Measurements from ENCODE around the gene SIRT4. TPM values are rescaled to one million over a fixed set of nuclear protein-coding genes. Genes with fewer than 3 reads are reported as not detected.
A peak's percentile ranks its signal among the peaks of the same experiment; 100 is the strongest.
"Not testable (repeated sequence)": the region's sequence is repeated elsewhere in the genome, so short reads cannot be mapped to it uniquely, and the experiment has no call there.

SIRT4 gene
- total RNA-seq, 1 experiment from 2014 or later = 2.8 TPM

DNA sequence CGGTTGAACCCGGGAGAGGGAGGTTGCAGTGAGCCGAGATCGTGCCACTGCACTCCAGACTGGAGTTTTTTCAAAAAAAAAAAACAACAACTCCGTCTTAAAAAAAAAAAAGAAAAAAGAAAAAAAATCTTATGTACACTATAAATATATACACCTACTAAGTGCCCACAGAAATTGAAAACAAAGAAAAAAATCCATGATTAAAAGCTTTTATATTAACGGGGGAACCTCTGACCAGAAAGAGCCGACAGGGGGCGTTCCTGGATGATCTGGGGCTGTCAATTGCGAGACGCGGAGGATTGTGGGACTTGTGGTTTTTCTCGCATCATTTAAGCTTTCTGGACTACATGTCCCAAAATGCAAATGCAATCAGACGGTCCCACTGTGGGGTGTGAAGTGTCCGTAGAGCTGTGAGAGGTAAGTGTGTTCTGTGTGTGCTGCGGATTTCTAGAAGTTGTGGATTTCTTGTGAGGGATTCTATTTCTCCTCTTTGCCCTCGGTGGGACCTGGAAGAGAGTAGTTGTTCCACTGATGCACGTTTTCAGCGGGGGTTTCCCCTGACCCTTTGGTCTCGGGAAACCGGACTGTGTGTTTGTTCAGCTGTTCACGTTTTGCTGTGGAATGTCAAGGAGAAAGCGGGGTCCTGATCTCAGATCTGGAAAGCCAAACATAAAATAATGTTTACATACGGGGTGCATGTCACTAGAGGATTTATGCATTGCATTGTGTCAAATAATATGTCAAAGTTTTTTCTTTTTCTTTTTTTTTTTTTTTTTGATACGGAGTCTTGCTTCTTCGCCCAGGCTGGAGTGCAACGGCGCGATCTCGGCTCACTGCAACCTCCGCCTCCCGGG is at the start of gene SIRT4 (continued):
- TF ChIP-seq, protein P1, sequence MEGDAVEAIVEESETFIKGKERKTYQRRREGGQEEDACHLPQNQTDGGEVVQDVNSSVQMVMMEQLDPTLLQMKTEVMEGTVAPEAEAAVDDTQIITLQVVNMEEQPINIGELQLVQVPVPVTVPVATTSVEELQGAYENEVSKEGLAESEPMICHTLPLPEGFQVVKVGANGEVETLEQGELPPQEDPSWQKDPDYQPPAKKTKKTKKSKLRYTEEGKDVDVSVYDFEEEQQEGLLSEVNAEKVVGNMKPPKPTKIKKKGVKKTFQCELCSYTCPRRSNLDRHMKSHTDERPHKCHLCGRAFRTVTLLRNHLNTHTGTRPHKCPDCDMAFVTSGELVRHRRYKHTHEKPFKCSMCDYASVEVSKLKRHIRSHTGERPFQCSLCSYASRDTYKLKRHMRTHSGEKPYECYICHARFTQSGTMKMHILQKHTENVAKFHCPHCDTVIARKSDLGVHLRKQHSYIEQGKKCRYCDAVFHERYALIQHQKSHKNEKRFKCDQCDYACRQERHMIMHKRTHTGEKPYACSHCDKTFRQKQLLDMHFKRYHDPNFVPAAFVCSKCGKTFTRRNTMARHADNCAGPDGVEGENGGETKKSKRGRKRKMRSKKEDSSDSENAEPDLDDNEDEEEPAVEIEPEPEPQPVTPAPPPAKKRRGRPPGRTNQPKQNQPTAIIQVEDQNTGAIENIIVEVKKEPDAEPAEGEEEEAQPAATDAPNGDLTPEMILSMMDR (IDR thresholded peaks at IDR 0.05 in 2 of 3, conservative IDR thresholded peaks at IDR 0.05 in 1 of 3; ENCODE audit: borderline replicate concordance in 1 of 3, insufficient read depth in 1 of 3, low read depth in 2 of 3, low read length in 2 of 3) = peak; percentile 69 to 75 (median 74); a peak in 5 of 6 replicates
- TF ChIP-seq YY1 (IDR thresholded peaks at IDR 0.05; ENCODE audit: extremely low read depth, insufficient replicate concordance, low read depth, low read length) (no peak), SIN3A (IDR thresholded peaks at IDR 0.05; ENCODE audit: low read depth) (peak; percentile 69), ZNF274 (IDR thresholded peaks at IDR 0.05; ENCODE audit: low read depth, low read length) (no peak), ZFX (IDR thresholded peaks at IDR 0.05) (no peak)
- TF ChIP-seq, protein P2, sequence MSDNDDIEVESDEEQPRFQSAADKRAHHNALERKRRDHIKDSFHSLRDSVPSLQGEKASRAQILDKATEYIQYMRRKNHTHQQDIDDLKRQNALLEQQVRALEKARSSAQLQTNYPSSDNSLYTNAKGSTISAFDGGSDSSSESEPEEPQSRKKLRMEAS (IDR thresholded peaks at IDR 0.05) = peak; percentile 80

DNA sequence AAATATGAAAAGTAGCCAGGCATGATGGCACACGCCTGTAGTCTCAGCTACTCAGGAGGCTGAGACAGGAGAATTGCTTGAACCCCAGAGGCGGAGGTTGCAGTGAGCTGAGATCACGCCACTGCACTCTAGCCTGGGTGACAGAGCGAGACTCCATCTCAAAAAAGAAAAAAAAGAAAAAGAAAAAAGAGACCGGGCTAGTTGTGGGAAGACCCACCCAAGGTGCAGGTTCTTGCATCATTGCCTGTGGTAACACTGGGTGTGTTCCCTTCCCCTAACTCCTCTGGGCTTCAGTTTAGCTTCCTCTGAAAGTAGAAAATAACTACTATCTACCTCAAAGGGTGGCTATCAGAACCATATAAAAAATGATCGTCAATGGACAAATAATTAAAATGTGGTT is 48.8 kb upstream of the SIRT4 start:
- peaks cover 100% of the 10 kb centered on the region for H3K79me2 ChIP-seq (ENCODE audit: insufficient read depth, low read length)
- H3K4me1 ChIP-seq (ENCODE audit: control insufficient read depth in 1 of 2, insufficient read depth in 2 of 2, low read length in 2 of 2) = peaks cover 48 to 73% of the 10 kb centered on the region in 2 experiments
- H3K9me3 ChIP-seq (ENCODE audit: control insufficient read depth in 1 of 2, insufficient read depth in 1 of 2, low read depth in 1 of 2, low read length in 2 of 2); ATAC-seq; BruUV-seq (replicated peaks); H3K9me2 ChIP-seq (ENCODE audit: insufficient read depth); intact Hi-C loops (cut with micrococcal nuclease); H3K9ac ChIP-seq (ENCODE audit: low read length); H3K4me2 ChIP-seq (ENCODE audit: low read length); DNase-seq (ENCODE audit: low read depth, low spot score); H2AFZ ChIP-seq (ENCODE audit: low read depth, low read length, poor library complexity, severe bottlenecking); H3K4me3 ChIP-seq (replicated peaks in 1 of 2; ENCODE audit: low read depth in 1 of 2, low read length in 2 of 2); H3K27ac ChIP-seq (ENCODE audit: low read depth, low read length); H4K20me1 ChIP-seq (ENCODE audit: insufficient read depth); RAD21 ChIA-PET (ENCODE audit: low non-redundant PET in 1 of 2, low total read pairs in 2 of 2, uncharacterized antibody in 2 of 2, unreplicated experiment in 2 of 2); H3K27me3 ChIP-seq (ENCODE audit: insufficient read depth, low read length): not testable (repeated sequence)
- H3K36me3 ChIP-seq (ENCODE audit: control insufficient read depth in 1 of 2, insufficient read depth in 2 of 2, low read length in 2 of 2) = peaks cover 3 to 14% of the 10 kb centered on the region in 2 experiments; a peak in 2 of 4 replicates
- CTCF ChIA-PET = interaction anchor here (1.1 kb wide), 1 partner anchor 25 kb away, joined by 3 read pairs; no protein-coding TSS in a partner anchor
- POLR2A ChIA-PET = interaction anchor here (1.2 to 1.6 kb wide), 2 partner anchors 18 to 22 kb away, joined by 3 read pairs; no protein-coding TSS in a partner anchor

Measured in HCT116 (cell line).